Glomerular visceral epithelial cell (primary cell): ENCODE measurements around the gene SLC25A48.
"Not testable (repeated sequence)": the region's sequence is repeated elsewhere in the genome, so short reads cannot be mapped to it uniquely, and the experiment has no call there.

Experiments
- DNase-seq: peaks from one replicate; pipeline ENCODE4 v3.0.0-alpha.2; 2016; ENCODE audit errors: extremely low spot score

Gene SLC25A48

DNA sequence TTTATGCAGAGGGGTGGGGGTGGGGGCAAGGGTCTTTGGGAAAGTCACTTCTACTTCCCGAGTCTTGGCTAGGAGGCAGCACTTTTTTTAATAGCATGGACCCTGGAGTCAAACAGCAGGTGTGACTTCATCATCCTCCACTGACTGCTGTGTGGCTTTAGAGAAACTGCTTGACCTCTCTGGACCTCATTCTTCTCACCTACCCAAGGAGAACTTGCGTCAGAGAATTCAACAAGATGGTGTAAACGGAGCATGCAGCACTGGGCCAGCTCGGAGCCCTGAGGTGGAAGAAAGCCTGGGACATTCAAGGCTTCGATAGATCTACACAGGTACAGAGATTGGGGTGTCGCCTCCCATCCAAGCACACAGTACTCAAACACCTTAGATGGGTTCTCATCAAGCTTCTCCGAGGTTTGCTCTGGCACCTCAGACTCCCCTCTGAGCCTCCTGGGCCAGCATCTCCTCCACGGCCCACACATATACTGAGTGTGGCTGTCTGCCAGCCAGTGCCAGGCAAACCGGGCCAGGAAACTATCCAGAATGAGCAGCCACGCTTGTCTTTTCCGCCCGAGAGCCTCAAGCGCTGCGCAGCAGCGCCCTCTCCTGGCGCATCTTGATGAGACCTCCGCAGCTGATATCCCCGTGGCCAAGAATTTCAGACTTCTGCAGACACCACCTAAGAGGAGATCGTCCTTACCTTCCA, 4.6 kb upstream of the SLC25A48 start:
- peak; percentile 69 for DNase-seq

DNA sequence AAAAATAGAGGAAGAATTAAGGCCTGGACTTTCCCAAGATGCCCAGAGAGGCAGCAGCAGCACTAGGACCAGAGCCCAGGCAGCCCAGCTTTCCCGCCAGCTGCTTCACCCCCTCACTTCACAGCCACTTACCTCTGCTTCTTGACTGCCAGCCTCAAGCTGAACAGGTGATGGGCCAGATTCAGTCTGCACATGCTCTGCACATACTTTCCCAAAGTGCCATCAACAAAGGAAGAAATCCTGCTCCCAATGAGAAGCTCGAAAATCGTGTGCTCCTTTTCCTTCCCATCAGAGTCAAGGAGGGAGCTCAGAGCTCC, 4.1 kb upstream of the SLC25A48 start:
- no peak for DNase-seq

DNA sequence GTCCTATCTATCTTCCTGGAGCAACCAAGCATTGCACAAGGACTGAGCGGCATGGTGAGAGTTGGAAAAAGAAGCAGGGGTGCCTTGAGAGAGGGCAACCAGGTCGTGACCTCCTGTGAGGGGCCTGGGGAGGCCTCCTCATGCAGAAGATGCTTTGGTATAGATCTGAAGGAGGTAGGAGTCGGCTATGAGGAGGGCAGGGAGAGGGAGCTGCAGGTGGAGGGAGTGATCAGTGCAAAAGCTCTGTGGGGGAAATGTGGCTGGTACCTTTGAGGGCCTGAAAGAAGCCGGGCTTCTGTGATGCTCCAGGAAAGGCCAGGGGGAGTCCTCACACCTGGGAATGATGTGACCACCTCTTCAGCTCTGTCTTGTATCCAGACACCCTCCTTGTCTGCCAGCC, 3.6 kb upstream of the SLC25A48 start:
- DNase-seq = no peak

DNA sequence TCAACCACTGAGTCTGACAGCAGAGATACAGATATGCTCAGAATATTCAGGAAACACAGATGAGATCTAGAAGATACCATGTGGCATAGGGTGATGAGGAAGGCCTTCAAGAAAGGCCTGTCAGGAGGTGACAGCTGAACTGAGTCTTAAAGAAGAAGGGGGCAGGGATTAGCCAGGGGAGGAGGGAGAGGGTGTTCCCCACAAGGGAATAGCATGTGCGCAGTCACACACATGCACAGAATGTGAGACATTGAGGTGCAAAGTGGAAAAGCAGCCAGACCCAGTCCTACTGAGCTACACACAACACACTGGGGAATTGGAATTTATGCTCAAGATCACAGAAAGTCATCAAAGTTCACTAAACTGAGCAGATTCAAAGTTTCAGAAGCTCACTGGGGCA, 3.0 kb upstream of the SLC25A48 start:
- no peak for DNase-seq

DNA sequence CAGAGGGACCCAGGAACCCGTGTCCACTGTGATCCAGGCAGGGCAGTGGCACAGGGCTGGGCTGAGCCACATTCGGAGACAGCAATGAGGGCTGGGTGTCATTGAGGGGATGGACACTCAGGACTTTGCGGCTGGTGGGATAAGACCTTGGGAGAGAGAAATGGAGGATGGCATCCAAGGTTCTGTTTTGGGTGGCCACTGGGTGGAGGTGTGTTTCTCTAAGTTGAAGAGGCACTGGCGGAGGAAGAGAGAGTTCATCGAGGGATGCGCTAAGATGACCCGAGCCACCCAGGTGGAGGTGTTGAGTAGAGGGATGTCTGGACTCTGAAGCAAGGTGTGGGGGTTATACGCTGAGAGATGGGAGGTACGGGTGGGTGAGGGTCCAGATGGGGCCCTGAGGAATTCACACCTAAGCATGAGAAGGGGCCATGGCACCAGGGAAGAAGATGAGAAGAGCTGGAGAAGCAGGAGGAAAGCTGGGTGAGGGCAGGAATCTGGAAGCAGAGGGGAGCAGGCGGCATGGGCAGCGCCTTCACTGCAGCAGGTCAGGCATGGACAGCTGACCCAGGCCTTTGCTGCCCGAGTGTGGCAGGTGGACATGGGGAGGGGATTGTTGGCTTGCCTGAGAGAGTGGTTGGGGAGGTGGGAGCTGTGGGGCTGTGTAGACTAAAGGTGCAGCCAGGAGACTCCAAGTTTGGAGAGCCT, 2.5 kb upstream of the SLC25A48 start:
- no peak for DNase-seq

DNA sequence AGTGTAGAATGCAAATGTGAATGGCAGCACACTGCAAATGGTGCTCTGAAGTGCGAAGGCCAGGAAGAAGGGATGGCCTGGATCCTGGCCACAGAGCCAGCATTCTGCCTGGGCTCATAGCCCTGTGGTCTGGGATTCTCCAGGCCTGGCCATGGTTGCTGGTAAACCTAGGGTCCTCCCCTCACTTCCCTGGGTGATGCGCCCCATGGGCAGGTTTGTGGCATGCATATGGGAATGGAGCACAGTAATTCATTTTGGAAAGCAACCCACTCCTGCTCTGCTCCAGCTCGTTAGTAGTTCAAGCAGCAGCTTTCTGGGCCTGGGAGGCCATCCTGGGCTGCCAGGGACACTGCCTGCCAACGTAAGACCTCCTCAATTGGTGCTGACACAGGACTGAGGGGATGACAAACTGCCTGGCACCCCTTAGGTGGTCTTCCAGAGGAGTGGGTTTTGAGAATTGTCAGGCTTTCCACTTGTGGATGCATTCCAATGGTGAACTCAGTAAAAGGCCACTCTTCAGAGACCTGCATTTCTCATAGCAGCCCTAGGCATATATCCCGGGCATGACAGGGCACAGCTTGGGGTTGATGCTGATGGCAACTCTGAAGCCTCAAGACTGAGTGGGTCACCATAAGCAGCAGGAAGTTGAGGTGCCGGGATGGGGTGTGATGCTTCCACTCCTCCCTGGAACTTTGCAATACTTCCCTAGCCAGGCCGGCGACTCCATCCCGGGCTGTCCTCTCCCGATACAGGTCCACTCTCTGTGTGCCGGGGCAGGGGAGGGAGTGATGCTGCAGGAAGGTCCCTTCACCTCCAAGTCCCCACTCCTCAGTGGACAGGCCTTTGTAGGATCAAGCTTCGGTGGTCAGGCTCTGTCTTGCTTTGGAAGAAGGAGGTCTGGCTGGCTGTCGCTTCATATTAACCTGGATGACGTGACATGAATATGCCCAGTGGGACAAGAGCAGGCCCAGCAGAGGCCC, 1.2 kb upstream of the SLC25A48 start:
- no peak for DNase-seq

DNA sequence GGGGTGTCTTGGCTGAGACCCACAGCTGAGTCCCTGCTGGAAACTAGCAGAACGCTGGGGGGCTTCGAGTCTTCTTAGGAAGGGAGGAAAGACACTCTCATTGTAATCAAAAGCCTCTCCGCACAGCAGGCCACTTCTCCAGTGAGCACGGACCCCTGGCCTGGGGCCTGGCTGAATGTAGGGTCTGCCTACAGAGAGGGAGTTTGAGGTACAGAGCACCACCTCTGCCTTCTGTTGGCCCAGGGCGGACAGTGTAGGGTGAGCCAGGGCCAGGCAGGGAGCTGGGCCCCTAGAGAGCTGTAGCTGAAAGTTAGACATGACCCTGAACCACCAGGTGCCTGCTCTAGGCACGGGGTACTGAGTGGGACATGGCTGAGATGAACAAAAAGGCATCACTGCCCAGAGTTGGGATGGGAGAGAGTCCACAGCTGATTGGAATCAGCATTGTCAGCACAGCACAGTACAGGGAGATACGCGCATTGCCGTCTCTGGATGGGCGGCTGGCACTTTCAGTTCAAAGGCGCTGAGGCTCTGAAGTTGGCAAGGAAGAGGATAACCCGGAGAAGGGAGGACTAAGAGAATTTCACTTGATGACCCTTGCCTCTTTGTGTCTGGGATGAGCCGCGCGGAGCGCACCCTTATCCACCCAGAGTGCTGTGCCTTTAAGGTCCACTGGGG, 363 bp upstream of the SLC25A48 start:
- no peak for DNase-seq

DNA sequence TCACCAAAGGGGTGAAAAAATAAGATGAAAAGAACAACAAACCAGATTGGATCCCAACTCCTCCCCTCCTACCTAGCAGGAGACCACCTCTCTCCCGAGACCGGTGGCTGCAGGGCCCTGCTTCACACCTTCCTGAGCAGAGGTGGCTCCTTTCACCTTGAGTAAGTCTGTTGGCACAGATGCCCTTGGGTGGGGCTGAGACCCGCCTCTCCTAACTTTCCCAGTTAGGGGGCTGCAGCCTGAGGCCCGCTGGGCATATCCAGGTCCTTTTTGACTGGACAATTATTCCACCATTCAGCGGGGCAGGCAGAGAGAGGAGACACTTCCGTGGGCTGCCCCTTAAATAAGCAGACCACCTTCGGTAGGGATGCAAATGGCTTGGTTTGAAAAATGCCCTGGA, 1.3 kb downstream of the SLC25A48 start:
- no peak for DNase-seq

DNA sequence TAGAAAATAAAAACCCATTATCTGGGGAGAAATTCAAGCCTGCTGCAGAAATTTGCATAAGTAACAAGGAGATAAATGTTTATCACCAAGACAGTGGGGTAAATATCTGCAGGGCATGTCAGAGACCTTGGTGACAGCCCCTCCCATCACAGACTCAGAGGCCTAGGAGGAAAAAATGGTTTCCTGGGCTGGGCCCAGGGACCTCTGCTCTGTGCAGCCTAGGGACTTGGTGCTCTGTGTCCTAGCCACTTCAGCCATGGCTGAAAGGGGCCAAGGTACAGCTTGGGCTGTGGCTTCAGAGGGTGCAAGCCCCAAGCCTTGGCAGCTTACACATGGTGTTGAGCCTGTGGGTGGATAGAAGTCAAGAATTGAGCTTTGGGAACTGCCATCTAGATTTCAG, 3.9 kb downstream of the SLC25A48 start:
- DNase-seq = not testable (repeated sequence)

DNA sequence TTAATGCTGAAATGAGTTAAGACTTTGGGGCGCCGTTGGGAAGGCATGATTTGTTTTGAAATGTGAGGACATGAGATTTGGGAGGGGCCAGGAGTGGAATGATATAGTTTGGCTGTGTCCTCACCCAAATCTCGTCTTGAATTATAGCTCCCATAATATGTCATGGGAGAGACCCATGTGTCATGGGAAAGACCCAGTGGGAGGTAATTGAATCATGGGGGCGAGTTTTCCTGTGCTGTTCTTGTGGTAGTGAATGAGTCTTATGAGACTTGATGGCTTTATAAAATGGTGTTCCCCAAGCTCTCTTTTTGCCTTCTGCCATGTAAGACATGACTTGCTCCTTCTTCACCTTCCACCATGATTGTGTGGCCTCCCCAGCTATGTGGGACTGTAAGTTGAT, 5.1 kb downstream of the SLC25A48 start:
- DNase-seq = no peak

DNA sequence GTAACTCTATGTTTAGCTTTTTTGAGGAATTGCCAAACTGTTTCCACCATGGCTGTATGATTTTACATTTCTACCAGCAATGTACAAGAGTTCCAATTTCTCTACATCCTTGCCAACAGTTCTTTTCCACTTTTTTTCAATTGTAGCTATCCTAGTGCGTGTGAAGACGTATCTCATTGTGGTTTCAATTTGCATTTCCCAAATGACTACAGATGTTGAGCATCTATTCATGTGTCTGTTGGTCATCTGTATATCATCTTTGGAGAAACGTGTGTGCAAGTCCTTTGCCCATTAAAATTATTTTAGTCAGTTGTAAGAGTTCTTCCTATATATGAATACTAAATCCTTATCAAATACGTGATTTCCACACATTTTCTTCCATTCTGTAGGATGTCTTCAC, 6.5 kb downstream of the SLC25A48 start:
- DNase-seq = no peak

DNA sequence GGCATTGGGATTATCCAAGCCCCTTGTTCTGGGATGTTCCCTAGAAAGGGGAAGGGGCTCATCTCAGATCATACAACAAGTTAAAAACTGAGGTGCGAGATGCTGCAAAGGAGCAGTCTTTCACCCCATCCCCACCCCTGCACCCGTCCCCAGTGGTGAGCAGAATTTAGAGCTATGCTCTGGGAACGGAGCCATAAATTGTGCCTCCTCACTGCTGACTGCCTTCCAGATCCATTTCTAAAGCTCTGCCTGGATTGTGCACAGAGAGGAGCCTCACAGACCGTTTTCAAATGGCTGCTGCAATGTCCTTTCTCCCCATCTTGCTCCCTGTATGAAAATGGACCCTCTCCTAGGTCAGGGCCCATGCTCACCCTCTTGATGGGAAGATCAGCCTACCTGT, 8.3 kb downstream of the SLC25A48 start:
- no peak for DNase-seq

DNA sequence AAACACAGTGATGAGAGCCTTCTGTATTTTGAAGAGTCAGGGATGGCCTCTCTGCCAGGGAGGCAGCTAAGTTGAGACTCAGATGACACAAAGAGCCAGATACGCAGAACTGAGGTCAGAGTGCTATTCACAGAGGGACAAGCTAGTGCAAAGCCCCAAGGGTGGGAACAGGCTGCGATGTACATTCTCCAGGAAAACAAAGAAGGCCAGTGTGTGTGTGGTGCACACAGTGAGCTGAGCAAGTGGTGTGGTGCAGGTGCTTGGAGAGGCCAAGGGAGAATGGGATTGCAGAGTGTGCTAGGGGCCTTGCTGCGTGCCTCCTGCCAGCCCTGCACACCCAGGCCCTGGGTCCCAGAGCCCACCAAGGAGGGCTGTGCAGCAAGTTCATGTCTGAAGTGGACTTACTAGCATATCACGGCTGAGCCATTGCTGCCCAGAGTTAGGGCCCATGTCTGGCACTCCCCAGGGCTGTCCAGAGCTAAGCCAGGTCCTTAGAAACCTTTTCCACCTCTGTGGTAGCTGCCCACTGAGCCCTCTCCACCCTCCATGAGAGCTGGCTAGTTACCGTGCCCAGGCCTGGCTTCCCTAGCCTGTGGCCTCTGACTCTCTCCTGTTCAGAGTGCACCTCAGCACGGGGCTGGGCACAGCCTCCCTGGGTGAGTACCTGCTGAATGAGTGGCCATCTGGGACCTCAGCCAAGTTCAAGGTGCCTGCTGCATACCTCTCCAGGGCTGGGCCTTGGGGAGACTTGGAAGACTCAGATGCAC, 9.3 kb downstream of the SLC25A48 start:
- DNase-seq = no peak

DNA sequence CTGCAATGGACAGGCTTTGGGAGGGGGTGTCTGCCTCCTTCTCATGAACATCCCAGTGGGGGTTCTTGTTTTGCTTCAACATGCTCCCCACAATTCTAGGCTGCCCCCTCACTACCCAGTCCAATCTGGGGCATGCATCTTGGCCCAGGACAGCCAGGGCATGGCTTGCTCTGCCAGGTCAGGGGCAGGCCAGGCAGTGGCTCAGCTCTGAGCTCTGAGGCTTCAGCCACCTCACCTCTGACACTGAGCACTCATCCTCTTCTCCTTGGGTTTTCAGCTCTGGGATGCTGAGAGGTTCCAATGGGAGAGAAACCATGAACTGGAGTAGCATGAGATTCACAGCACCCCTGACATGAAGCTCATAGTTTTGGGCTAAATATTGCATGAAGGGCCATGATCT, 11.8 kb downstream of the SLC25A48 start:
- DNase-seq = no peak

DNA sequence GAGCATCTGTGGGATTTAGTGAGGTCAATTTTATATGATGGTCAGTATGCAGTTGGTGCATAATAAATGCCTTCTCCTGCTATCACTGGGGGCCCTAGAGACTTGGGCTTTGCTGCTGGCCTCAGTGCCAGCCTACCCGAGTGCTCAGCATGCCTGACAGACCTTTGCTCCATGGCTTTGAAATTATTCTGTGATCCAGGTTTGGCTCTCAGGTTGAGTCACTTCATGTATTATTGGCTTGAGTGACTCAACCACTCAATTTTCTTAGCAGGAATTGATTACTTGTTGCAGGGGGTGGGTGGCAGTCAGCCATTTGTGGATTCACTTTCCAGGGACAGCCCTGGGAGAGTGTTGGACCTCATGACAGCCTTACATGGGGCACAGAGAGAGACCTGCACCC, 13.5 kb downstream of the SLC25A48 start:
- no peak for DNase-seq

DNA sequence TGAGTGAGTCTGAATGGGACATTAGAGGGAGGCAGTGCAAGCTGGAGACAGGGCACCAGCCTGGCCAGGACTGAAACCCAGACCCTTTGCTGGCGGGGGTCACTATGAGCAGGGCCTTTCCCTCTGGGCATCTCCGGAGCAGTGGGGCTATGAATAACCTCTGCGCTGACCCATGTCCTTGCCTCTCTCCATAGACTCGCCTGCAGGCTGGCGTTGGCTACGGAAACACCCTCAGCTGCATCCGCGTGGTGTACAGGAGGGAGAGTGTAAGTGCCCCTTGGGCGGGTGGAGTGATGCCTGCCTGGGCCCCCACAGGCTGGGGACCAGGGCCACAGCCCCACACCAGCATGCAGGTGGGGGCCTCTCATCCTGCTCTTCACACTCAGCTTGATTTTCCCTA, 15.8 kb downstream of the SLC25A48 start:
- DNase-seq = no peak

DNA sequence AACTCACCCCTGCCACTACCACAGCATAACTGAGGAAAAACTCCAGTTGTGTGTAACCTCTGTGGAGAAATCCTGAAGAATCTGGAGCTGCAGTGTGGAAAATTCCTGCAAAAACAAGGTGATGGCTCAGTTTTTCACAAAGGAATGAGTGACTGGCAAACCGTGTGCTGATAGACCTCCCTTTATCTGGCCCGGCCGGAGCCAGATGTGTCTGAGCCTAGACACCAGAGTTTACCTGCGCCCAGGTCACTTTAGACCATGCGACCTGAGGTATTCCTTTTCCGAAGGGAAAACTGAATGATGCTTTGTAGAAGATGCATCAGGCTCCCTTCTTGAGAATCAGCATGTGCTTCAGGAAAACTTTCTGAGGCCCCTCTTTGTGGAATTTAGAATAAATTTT, 16.2 kb downstream of the SLC25A48 start:
- DNase-seq = no peak

DNA sequence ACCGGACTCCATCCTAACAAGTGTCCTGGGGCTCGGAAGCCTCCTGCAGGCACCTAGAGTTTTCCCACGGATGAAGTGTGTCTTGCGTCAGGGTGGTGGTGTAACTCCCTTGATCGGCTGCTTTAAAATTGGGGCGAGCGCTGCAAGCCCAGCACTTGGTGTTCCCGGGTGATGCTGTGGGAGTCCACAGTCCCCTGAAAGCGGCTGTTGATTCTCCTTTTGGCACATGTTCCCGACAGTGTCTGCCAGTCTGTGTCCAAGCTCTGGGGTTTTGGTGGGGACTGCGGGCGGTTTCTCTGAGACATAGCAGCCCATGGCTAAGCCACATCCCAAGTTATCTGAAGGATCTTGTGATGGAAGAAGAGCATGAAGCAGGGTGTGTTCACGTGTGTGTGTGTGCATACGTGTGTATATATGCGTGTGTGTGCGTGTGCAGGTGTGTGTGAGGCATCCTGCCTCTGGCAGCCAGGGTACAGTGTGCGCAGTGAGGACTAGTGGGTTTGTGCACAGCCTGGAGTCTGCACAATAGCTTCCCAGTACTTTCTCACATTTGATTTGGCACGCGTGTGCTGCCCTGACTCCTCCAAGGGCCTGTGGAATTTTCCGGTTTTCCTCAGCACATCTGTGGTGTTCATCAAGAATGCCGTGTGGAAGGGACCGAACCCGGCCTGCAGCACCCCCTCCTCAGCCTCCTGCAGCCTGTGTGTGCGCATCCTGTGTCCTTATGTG, 16.9 kb downstream of the SLC25A48 start:
- no peak for DNase-seq

DNA sequence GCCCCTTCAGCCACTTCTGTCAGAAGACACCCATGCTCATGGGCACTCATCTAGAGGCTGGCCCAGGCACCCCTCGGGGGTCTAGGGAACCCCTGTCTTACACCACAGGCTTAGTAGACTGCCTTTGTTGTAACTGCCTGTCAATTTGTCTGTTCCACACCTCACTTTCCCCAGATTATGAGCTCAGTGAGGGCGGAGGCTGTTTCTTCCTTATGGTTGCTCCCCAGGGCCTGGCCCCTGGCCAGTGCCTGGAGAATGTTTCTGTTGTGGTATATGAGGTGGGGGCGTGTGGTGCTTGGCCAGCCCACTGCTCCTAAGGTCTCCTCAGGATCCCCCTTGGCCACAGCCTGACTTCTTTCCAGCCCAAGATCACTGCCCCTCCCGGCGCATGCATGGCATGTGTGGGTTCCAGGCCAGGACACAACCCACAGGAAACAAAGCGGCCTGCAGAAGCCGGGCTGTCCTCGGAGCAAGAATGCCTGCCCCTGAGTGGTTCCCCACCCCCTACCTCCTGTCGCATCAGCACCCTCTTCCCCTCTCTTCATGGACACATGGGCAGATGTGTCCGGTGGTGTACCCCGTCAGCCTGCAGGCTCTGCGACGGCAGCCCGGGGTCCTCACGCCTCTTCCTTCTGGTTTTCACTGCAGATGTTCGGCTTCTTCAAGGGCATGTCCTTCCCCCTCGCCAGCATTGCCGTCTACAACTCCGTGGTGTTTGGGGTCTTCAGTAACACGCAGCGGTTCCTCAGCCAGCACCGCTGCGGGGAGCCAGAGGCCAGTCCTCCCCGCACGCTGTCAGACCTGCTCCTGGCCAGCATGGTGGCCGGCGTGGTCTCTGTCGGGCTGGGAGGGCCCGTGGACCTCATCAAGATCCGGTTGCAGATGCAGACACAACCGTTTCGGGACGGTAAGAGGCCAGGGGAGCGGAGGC, 17.7 kb downstream of the SLC25A48 start:
- DNase-seq = no peak
